OCI-M1 (cell line): ENCODE measurements around the gene PLEKHA8.

Source experiments
- DNase-seq: peaks from one replicate; lab custom pipeline; 2025; lab: John Stamatoyannopoulos, UW

The PLEKHA8 gene

GRCh38 chr7:30026229-30027064 lies 1.8 kb upstream of the PLEKHA8 start, which contains the start of gene FKBP14:
Gene FKBP14 (minus strand): TSS chr7:30026702. CDS start chr7:30026508, 194 bp downstream.
- DNase-seq = peak; percentile 98

- DNase-seq = peak; percentile 71
These were observed 1.2 kb upstream of the PLEKHA8 start for GRCh38 chr7:30027065-30027456.

GRCh38 chr7:30027740-30028215 lies 434 bp upstream of the PLEKHA8 start:
- DNase-seq = no peak

GRCh38 chr7:30028749-30029635 lies 780 bp downstream of the PLEKHA8 start:
- peak; percentile 62 for DNase-seq

- peak; percentile 39 for DNase-seq
These were observed 1.5 kb downstream of the PLEKHA8 start for GRCh38 chr7:30029696-30030095.

GRCh38 chr7:30032310-30033125 lies 4.3 kb downstream of the PLEKHA8 start:
- peak; percentile 4 for DNase-seq

- peak; percentile 59 for DNase-seq
These were observed 6.3 kb downstream of the PLEKHA8 start for GRCh38 chr7:30034501-30034900.

GRCh38 chr7:30036220-30036619 lies 8.0 kb downstream of the PLEKHA8 start:
- no peak for DNase-seq

- DNase-seq = peak; percentile 42
These were observed 10.2 kb downstream of the PLEKHA8 start for GRCh38 chr7:30038196-30038980.

GRCh38 chr7:30040938-30041337 lies 12.7 kb downstream of the PLEKHA8 start:
- no peak for DNase-seq

GRCh38 chr7:30041526-30042269 lies 13.5 kb downstream of the PLEKHA8 start:
- DNase-seq = no peak

GRCh38 chr7:30046127-30046770 lies 18.0 kb downstream of the PLEKHA8 start:
- DNase-seq = no peak

GRCh38 chr7:30047124-30047523 lies 18.9 kb downstream of the PLEKHA8 start:
- DNase-seq = no peak

- no peak for DNase-seq
These were observed 20.4 kb downstream of the PLEKHA8 start for GRCh38 chr7:30048582-30048981.

GRCh38 chr7:30049173-30049572 lies 21.0 kb downstream of the PLEKHA8 start:
- no peak for DNase-seq

- DNase-seq = no peak
These were observed 24.9 kb downstream of the PLEKHA8 start for GRCh38 chr7:30053068-30053467.

- DNase-seq = no peak
These were observed 29.5 kb downstream of the PLEKHA8 start for GRCh38 chr7:30057741-30058140.

- peak; percentile 10 for DNase-seq
These were observed 33.6 kb downstream of the PLEKHA8 start for GRCh38 chr7:30061786-30062185.

GRCh38 chr7:30062587-30062986 lies 34.4 kb downstream of the PLEKHA8 start:
- peak; percentile 19 for DNase-seq

GRCh38 chr7:30065746-30066145 lies 37.5 kb downstream of the PLEKHA8 start:
- no peak for DNase-seq
